A673 (cell line): ENCODE results near the gene CDC20B. TPM values are rescaled to one million over a fixed set of nuclear protein-coding genes. Genes with fewer than 3 reads are reported as not detected.

Experiments
- BruUV-seq: library from RNA; stranded (reverse); fragments of 400-500 nt; replicated peaks from 2 replicates; lab custom pipeline; 2021; lab: Mats Ljungman, UMichigan
- CTCF ChIA-PET: fragments of 300-600 bp; sonication (Branson Sonifier 250); formaldehyde crosslinking; loops from one replicate; lab custom pipeline; 2022; ENCODE audit warnings: antibody characterized with exemption; lab: Charles Lee
- POLR2A ChIA-PET: fragments of 300-600 bp; sonication (Branson Sonifier 250); formaldehyde crosslinking; loops from one replicate; lab custom pipeline; 2022; ENCODE audit warnings: antibody characterized with exemption; ENCODE audit not compliant: low non-redundant PET; lab: Charles Lee
- DNase-seq: peaks from one replicate; pipeline ENCODE4 v3.0.0-alpha.2; 2015; ENCODE audit warnings: low spot score
- H3K27ac ChIP-seq: fragments of 200-600 bp; sonication (generic); 2 replicates; pipeline ENCODE4 v1.5.1; 2016; ENCODE audit warnings: mixed run types, low read depth, mild to moderate bottlenecking, mixed read lengths, antibody characterized with exemption, low read length; ENCODE audit not compliant: poor library complexity, severe bottlenecking
- H3K27me3 ChIP-seq: fragments of 200-600 bp; sonication (generic); replicated peaks from 2 replicates; pipeline ENCODE4 v1.6.1; 2017; ENCODE audit warnings: mixed run types, low read depth, mild to moderate bottlenecking, mixed read lengths, antibody characterized with exemption, low read length; ENCODE audit not compliant: insufficient read depth, poor library complexity
- H3K36me3 ChIP-seq: fragments of 200-600 bp; sonication (generic); 2 replicates; pipeline ENCODE4 v1.6.1; 2016; ENCODE audit warnings: mixed run types, mild to moderate bottlenecking, mixed read lengths, antibody characterized with exemption, low read length; ENCODE audit not compliant: insufficient read depth, poor library complexity, severe bottlenecking
- H3K4me1 ChIP-seq: fragments of 200-600 bp; sonication (generic); 2 replicates; pipeline ENCODE4 v1.6.1; 2017; ENCODE audit warnings: mixed run types, mild to moderate bottlenecking, mixed read lengths, antibody characterized with exemption, low read length; ENCODE audit not compliant: insufficient read depth, poor library complexity, severe bottlenecking
- H3K4me3 ChIP-seq: fragments of 200-600 bp; sonication (generic); 2 replicates; pipeline ENCODE4 v1.5.1; 2016; ENCODE audit warnings: low read depth, mixed run types, mild to moderate bottlenecking, mixed read lengths, low read length; ENCODE audit not compliant: poor library complexity, severe bottlenecking
- H3K9me3 ChIP-seq: fragments of 200-600 bp; sonication (generic); 2 replicates; pipeline ENCODE4 v1.6.1; 2016; ENCODE audit warnings: mixed run types, low read depth, mild to moderate bottlenecking, mixed read lengths, antibody characterized with exemption, low read length; ENCODE audit not compliant: poor library complexity, severe bottlenecking
- CTCF ChIP-seq: fragments of 300-800, 200-600 bp; sonication (generic); conservative IDR thresholded peaks from 2 replicates; pipeline ENCODE4 v1.5.1; 2017; ENCODE audit warnings: low read depth, mild to moderate bottlenecking, antibody characterized with exemption, low read length, moderate library complexity, mixed read lengths
- EZH2 ChIP-seq: fragments of 200-600 bp; sonication (generic); IDR thresholded peaks from 2 replicates; pipeline ENCODE4 v1.6.1; 2017; ENCODE audit warnings: borderline replicate concordance, low read depth, mild to moderate bottlenecking, mixed read lengths, antibody characterized with exemption, low read length; ENCODE audit not compliant: poor library complexity, severe bottlenecking
- intact Hi-C: fragments of 100-400 bp; cut with micrococcal nuclease; formaldehyde crosslinking; loops from one replicate; pipeline ENCODE4 v1.10.0; 2022; ENCODE audit not compliant: unreplicated experiment
- total RNA-seq: library from RNA; stranded (reverse); gene quantifications from 2 replicates; pipeline ENCODE4 v1.2.3, GENCODE V29; 2021

CDC20B gene
- total RNA-seq, 1 experiment from 2014 or later: not detected

GRCh38 chr5:55173687-55174230 lies 782 bp upstream of the CDC20B start:
- H3K27me3 ChIP-seq: peaks cover 23% of the 10 kb centered on the region
- CTCF ChIA-PET: no interaction called here
- BruUV-seq: no TSS peak
- no peaks in the 10 kb centered on the region for H3K9me3 ChIP-seq
- H3K36me3 ChIP-seq: no peaks in the 10 kb centered on the region
- H3K27ac ChIP-seq: no peak overlapping the region
- peak overlapping the region; percentile 48 for H3K4me3 ChIP-seq
- no peak for DNase-seq
- TF ChIP-seq CTCF: no peak
- no peak for TF ChIP-seq EZH2
- peaks cover 24% of the 10 kb centered on the region for H3K4me1 ChIP-seq
- POLR2A ChIA-PET: no interaction called here
- intact Hi-C loops: loop anchor here (2.0 to 5.0 kb wide), 4 partner anchors 53 to 1091 kb away; partner anchors contain the start of gene MCIDAS

- intact Hi-C loops: loop anchor here (2.0 to 5.0 kb wide), 4 partner anchors 55 to 1093 kb away; partner anchors contain the start of gene MCIDAS
- Histone ChIP-seq H3K4me1 (peaks cover 24% of the 10 kb centered on the region), H3K27me3 (peaks cover 23% of the 10 kb centered on the region), H3K36me3 (no peaks in the 10 kb centered on the region), H3K9me3 (no peaks in the 10 kb centered on the region), H3K4me3 (peak overlapping the region; percentile 48), H3K27ac (no peak overlapping the region)
- ChIA-PET CTCF (interaction anchor here (0.6 to 0.9 kb wide), 4 partner anchors 64 to 522 kb away, joined by 3 to 12 read pairs (median 4); no protein-coding TSS in a partner anchor), POLR2A (no interaction called here)
- TF ChIP-seq CTCF (peak; percentile 85), EZH2 (no peak)
- DNase-seq: peak; percentile 92
- no TSS peak for BruUV-seq
Measured at GRCh38 chr5:55172051-55172899, 702 bp downstream of the CDC20B start.

- POLR2A ChIA-PET: no interaction called here
Measured at GRCh38 chr5:55171471-55171870, 1.5 kb downstream of the CDC20B start.

More at GRCh38 chr5:55171471-55171870, 1.5 kb downstream of the CDC20B start:
- H3K27ac ChIP-seq: no peak overlapping the region
- peaks cover 24% of the 10 kb centered on the region for H3K4me1 ChIP-seq
- no peak for DNase-seq
- no peaks in the 10 kb centered on the region for H3K36me3 ChIP-seq
- H3K9me3 ChIP-seq: no peaks in the 10 kb centered on the region
- no TSS peak for BruUV-seq
- no peak overlapping the region for H3K4me3 ChIP-seq
- TF ChIP-seq EZH2 (no peak), CTCF (no peak)
- CTCF ChIA-PET: interaction anchor here (0.9 to 1.0 kb wide), 2 partner anchors 12 to 521 kb away, joined by 3 read pairs; partner anchors contain the start of gene GPX8
- H3K27me3 ChIP-seq: peaks cover 19% of the 10 kb centered on the region
- intact Hi-C loops: loop anchor here (5.0 kb wide), 1 partner anchor 1021 kb away; no protein-coding TSS in a partner anchor
